Ascending aorta (tissue), 2 donors: ENCODE data around the gene SHISA3. TPM values are rescaled to one million over a fixed set of nuclear protein-coding genes. Genes with fewer than 3 reads are reported as not detected.

Source experiments
- DNase-seq, 2 donors: peaks; one replicate each; pipeline ENCODE4 v3.0.0-alpha.2; 2019; ENCODE audit warnings: low spot score in 2 of 2
- H3K27ac ChIP-seq, 2 donors: fragments of 200-600 bp; sonication (generic); one replicate each; pipeline ENCODE4 v1.5.1; 2016 to 2017; ENCODE audit warnings: mild to moderate bottlenecking in 1 of 2
- H3K27me3 ChIP-seq: fragments of 200-600 bp; sonication (generic); one replicate; pipeline ENCODE4 v1.5.1; 2017
- H3K36me3 ChIP-seq, 2 donors: fragments of 200-600 bp; sonication (generic); one replicate each; pipeline ENCODE4 v1.5.1; 2016
- H3K4me1 ChIP-seq, 2 donors: fragments of 200-600 bp; sonication (generic); one replicate each; pipeline ENCODE4 v1.5.1; 2016 to 2017; ENCODE audit warnings: mild to moderate bottlenecking in 1 of 2
- H3K4me3 ChIP-seq, 2 donors: fragments of 200-600 bp; sonication (generic); one replicate each; pipeline ENCODE4 v1.5.1; 2016 to 2017; ENCODE audit warnings: mild to moderate bottlenecking in 1 of 2
- H3K9me3 ChIP-seq, 2 donors: fragments of 200-600 bp; sonication (generic); one replicate each; pipeline ENCODE4 v1.5.1; 2016
- CTCF ChIP-seq, 3 experiments: fragments of 200-600 bp in 2 of 3; fragments of 450-650 bp in 1 of 3; sonication (generic) in 2 of 3; IDR thresholded peaks; one replicate each; pipeline ENCODE4 v1.5.1; 2016 to 2019; ENCODE audit warnings: antibody characterized with exemption in 3 of 3, mild to moderate bottlenecking in 1 of 3, moderate library complexity in 1 of 3
- intact Hi-C: fragments of 100-400 bp; cut with DNase I; formaldehyde crosslinking; loops from one replicate; pipeline ENCODE4 v1.15.1; 2023
- total RNA-seq: library from RNA; depleted of rRNA; stranded (reverse); fragments of >200 nt; gene quantifications from one replicate; pipeline ENCODE4 v1.1.0, GENCODE V29; 2016

The SHISA3 gene
- total RNA-seq: 23.6 TPM

DNA sequence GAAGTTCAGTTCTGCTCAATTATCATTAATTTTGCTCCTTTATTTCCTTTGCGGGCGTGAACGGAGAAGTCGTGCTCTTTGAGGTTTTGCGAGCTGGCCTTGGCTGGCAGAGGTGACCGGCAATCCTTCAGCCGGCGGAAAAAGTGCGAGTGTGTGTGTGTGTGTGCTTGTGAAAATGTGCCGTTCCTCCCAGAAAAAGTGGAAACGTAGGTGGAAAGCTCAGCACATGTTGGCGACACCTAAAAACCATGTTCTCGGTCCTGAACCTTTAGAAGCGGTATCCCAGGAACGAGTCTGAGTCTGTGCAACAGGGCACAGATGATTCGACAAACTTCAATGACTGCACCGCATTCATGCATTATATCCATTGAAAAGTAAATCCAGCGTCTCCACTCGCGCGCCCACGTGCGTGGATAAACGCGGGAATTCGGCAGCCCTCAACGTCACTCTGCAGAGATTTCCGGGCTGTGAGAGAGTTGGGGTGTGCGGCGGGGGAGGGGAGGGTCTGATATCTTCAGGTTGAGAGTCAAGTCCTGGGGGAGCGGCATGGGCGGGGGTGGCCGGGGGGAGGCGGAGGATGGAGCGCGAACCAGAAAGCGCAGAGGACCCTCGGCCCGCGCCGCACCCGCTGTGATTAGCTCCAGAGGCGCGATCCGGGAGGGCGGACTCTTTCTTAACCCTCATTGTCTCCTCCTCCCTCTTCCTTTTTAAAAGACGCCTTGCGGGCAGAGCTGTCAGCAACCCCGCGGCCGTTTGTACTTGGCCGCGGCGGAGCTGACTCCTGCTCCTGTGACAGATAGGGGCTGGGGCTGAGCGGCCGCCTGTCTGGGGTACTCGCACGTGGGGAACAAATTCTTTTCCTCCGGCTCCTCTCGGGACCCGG, at the start of gene SHISA3:
Gene SHISA3 (plus strand): TSS at position 737 of the 883 bp plus-strand sequence. CDS start 569 bp downstream, outside the sequence.
- no peaks in the 10 kb centered on the region for H3K27me3 ChIP-seq
- intact Hi-C loops: loop anchor here (10.0 kb wide), 1 partner anchor 1552 kb away; no protein-coding TSS in a partner anchor
- no peaks in the 10 kb centered on the region for H3K9me3 ChIP-seq
- H3K4me3 ChIP-seq: peak within 1 kb of the TSS; percentile 54 to 63
- TF ChIP-seq CTCF (IDR thresholded peaks at IDR 0.05): no peak
- H3K27ac ChIP-seq: peak within 1 kb of the TSS in 1 of 2 donors; percentile 20
- peaks cover 0 to 12% of the 10 kb centered on the region in 2 donors for H3K4me1 ChIP-seq
- no peaks in the 10 kb centered on the region for H3K36me3 ChIP-seq
- peak in 1 of 2 donors; percentile 66 for DNase-seq

DNA sequence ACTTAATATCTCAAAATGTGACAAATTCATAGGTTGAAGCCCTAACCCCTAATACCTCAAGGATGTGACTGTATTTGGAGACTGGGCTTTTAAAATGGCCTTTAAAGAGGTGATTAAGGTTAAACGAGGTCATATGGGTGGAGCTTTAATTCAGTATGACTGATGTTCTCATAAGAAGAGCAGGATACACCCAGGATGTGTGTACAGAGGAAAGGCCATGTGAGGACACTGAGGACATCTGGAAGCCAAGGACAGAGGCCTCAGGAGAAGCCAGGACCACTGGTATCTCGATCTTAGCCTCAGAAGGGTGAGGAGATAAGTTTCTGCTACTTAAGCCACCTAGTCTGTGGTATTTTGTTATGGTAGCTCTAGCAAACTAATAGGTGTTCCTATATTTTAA, 49.0 kb upstream of the SHISA3 start:
- TF ChIP-seq CTCF (IDR thresholded peaks at IDR 0.05): no peak

DNA sequence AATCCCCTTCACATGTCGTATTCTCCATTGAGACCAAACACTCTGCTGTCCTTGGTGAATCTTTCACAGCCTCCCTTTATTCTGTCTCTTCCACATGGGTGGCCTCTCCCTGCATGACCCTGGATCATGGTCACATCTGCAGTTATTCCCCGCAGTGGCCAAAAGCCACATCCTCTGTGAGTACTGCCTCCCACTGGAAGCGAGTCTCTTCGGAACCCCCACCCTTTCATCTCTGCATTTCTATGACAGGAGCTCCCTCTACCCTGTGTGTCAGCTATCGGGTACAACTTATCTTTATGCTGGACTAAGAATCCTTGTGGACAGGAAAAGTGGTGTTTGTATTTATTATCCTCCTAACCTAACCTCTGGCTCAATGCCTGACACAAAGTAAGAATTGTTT, 48.6 kb upstream of the SHISA3 start:
- no peaks in the 10 kb centered on the region for H3K27me3 ChIP-seq
- intact Hi-C loops: no loop called here
- DNase-seq: no peak
- H3K4me1 ChIP-seq: no peaks in the 10 kb centered on the region
- no peak overlapping the region for H3K4me3 ChIP-seq
- no peak overlapping the region for H3K27ac ChIP-seq
- H3K9me3 ChIP-seq: no peaks in the 10 kb centered on the region
- H3K36me3 ChIP-seq: no peaks in the 10 kb centered on the region
- no peak for TF ChIP-seq CTCF (IDR thresholded peaks at IDR 0.05)

More for the DNA sequence above, 49.0 kb upstream of the SHISA3 start:
- intact Hi-C loops: no loop called here
- H3K9me3 ChIP-seq: no peaks in the 10 kb centered on the region
- H3K27ac ChIP-seq: no peak overlapping the region
- no peak overlapping the region for H3K4me3 ChIP-seq
- no peaks in the 10 kb centered on the region for H3K36me3 ChIP-seq
- H3K4me1 ChIP-seq: no peaks in the 10 kb centered on the region
- no peak for DNase-seq
- no peaks in the 10 kb centered on the region for H3K27me3 ChIP-seq

- no peak overlapping the region for H3K4me3 ChIP-seq
- no peaks in the 10 kb centered on the region for H3K9me3 ChIP-seq
- H3K4me1 ChIP-seq: no peaks in the 10 kb centered on the region
- TF ChIP-seq CTCF (IDR thresholded peaks at IDR 0.05): no peak
- H3K27me3 ChIP-seq: no peaks in the 10 kb centered on the region
- intact Hi-C loops: no loop called here
- no peak overlapping the region for H3K27ac ChIP-seq
- no peaks in the 10 kb centered on the region for H3K36me3 ChIP-seq
- DNase-seq: no peak
These were observed 46.6 kb upstream of the SHISA3 start for GRCh38 chr4:42350611-42351182.

- no peak for TF ChIP-seq CTCF (IDR thresholded peaks at IDR 0.05)
- intact Hi-C loops: no loop called here
- no peak for DNase-seq
These were observed 45.2 kb upstream of the SHISA3 start for GRCh38 chr4:42352049-42352448.

More at GRCh38 chr4:42352049-42352448, 45.2 kb upstream of the SHISA3 start:
- H3K27ac ChIP-seq: no peak overlapping the region
- no peak overlapping the region for H3K4me3 ChIP-seq
- no peaks in the 10 kb centered on the region for H3K9me3 ChIP-seq
- H3K4me1 ChIP-seq: no peaks in the 10 kb centered on the region
- H3K27me3 ChIP-seq: no peaks in the 10 kb centered on the region
- no peaks in the 10 kb centered on the region for H3K36me3 ChIP-seq
